ENCODE data around the gene MPZ.
A peak's percentile ranks its signal among the peaks of the same experiment; 100 is the strongest.
"Not testable (repeated sequence)": the region's sequence is repeated elsewhere in the genome, so short reads cannot be mapped to it uniquely, and the experiment has no call there.

Gene MPZ

GRCh38 chr1:161309868-161310267, at the start of gene MPZ:
MPZ (minus strand) TSS chr1:161309968; CDS start chr1:161309905, 63 bp downstream.
- DNase-seq (ENCODE audit: low read depth): no peak

DNA sequence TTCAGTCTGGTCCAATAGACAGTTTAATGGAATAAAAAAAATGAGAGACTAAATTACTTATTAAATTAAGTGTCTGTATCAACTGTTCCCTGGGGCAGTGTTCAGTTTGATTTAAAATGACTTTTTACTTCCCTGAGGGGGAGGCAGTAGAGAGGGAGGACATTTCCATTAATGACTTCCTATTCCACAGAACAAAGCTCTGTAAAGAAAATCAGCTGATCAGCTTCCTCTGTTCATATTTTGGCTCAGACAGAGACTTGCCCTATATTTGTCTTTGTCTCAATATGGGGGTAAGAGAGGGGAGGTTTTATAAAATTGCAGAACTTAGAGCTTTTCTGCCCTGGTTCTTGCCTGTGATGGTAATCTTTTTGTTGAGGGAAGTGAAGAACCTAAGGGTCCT, 49.5 kb upstream of the MPZ start:
- DNase-seq (ENCODE audit: low read depth): no peak

DNA sequence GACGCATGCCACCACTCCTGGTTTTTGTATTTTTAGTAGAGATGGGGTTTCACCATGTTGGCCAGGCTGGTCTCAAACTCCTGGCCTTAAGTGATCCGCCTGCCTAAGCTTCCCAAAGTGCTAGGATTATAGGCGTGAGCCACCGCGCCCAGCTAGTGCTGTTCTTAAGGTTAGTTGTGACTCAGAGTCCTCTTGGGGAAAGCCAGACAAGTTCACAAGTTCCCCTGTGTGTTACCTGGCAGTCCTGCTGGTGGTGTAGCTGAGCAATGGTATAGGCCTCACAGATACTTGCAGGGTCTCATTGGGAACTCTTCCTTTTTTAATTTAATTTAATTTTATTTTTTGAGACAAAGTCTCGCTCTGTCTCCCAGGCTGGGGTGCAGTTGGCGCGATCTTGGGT, 47.3 kb upstream of the MPZ start:
- no peak for DNase-seq (ENCODE audit: low read depth)

- DNase-seq (ENCODE audit: low read depth): no peak
These were observed 41.7 kb upstream of the MPZ start for GRCh38 chr1:161351482-161351881.

DNA sequence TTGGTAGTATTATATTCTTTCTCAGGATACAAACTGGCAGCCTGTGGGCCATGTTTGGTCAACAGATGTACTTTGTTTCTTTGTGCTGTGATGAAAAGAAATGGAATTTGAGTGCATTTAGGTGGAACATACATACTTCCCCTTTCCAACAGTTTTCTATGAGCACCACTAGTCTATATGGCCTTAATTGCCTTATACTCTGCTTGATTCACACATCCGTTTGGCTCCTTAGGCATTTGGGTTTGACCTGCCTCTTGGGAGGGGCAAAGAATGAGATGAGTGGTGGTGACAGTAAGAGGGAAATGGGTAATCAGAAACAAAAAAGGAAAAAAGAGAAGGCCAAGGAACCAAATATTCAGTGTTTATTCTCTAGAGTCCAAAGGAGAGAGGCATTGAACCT, 40.9 kb upstream of the MPZ start:
- DNase-seq (ENCODE audit: low read depth): no peak

GRCh38 chr1:161342821-161343220, 33.1 kb upstream of the MPZ start:
- no peak for DNase-seq (ENCODE audit: low read depth)

DNA sequence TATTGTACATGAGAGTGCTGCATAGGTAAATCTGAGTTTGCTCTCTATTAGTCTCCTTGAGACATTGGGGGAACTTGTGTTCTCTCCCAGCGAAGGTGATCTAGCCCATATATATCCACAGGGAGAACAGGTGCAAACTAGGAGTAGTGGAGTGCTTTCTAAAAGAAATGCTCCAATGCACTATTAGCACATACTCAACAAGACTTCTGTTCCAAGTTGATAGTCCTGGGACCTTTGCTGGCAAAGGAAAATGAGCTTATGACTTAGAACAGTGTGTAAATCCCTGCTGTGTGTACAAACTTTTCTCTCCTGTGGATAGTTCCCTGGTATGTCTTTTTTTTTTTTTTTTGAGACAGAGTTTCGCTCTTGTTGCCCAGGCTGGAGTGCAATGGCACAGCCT, 32.4 kb upstream of the MPZ start:
- no peak for DNase-seq (ENCODE audit: low read depth)

DNA sequence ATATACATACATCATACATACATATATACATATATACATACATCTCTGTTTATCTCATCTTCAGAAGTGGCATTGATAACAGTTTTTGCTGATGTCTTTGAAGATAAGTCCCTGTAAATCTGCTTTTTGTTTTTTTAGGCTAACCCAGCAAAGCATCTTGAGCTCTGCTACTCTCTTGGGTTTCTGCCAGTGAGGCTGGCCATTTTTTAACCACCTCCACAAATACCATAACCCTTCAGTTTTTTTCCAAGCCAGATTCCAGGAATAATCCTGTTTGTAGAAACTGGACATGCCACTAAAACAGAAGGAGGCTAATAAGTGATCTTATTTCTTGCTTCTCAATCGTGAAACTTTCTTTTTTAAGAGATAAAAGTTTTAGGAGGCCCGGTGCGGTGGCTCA, 26.0 kb upstream of the MPZ start:
- no peak for DNase-seq (ENCODE audit: low read depth)

- DNase-seq (ENCODE audit: low read depth): no peak
These were observed 23.4 kb upstream of the MPZ start for GRCh38 chr1:161333166-161333565.

DNA sequence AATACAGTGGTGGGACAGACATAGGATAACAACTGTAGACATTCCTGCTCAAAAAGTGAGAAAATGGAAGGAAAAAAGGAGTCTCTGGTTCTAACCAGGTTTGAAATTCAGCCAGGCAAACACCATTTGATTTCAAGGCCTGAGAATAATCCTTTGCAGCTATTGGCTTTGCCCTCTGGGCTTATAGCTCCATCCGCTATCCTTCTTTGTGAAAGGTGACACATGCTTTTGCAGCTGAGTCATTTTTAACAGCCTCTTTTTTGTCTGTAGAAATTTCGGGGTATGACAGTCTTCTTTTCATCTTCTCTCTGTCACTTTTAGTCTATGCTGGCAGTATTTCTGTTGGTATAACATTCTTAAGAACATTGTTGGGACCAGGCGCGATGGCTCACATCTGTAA, 20.6 kb upstream of the MPZ start:
- peak; percentile 77 for DNase-seq (ENCODE audit: low read depth)

DNA sequence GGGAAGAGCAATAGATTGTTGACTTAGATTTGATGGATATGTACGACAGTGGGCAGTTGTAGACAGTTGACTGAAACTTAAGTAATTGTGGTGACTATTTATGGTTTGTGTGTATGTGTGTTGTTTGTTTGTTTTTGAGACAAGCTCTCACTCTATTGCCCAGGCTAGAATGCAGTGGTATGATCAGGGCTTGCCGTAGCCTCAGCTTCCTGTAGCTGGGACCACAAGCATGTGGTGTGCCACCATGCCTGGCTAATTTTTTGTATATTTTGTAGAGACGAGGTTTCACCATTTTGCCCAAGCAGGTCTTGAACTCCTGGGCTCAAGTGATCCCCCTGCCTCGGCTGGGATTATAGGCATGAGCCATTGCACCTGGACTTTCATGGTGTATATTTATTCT, 14.3 kb upstream of the MPZ start:
- DNase-seq (ENCODE audit: low read depth): no peak

GRCh38 chr1:161315841-161316674, 6.3 kb upstream of the MPZ start:
- DNase-seq (ENCODE audit: low read depth): not testable (repeated sequence)

DNA sequence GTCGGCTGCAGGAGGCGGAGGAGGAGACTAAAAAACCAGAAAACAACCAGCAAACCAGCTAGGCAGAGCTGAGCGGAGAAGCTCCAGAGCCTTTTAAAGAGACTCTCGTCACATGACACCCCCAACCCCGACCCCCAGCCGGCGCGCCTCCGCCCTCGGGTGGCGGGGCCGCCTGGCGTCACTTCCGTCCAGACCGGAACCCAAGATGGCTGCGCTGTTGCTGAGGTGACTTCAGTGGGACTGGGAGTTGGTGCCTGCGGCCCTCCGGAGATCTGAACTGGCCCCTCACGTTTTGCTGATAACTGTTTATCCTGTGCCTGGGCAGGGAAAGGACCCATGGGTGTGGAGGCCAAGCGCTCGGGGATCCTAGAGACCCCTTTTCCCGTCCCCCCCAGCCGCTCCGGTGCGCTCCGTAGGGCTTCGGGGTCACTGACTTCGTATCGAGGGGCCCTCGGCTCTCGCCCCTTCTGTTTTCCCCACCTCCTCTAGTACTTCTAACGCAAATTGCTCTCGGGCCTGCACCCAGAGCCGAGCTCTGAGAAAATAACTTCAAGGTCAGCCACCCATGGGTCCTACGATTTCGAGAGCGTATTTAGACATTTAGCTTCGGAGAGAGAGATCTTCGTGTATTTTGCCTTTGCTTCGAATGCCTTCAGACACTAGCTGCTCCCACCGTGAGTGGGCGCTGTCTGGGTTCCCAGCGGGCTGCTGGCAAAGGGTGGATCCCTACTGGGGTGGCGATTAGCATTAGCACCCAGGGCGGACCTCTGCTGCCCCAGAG, 4.6 kb upstream of the MPZ start, which contains the start of gene SDHC:
Gene SDHC, plus strand, starts transcription at position 181 of the 781 bp plus-strand sequence. Its CDS starts 25 bp downstream, at position 206.
- DNase-seq (ENCODE audit: low read depth): peak; percentile 86

DNA sequence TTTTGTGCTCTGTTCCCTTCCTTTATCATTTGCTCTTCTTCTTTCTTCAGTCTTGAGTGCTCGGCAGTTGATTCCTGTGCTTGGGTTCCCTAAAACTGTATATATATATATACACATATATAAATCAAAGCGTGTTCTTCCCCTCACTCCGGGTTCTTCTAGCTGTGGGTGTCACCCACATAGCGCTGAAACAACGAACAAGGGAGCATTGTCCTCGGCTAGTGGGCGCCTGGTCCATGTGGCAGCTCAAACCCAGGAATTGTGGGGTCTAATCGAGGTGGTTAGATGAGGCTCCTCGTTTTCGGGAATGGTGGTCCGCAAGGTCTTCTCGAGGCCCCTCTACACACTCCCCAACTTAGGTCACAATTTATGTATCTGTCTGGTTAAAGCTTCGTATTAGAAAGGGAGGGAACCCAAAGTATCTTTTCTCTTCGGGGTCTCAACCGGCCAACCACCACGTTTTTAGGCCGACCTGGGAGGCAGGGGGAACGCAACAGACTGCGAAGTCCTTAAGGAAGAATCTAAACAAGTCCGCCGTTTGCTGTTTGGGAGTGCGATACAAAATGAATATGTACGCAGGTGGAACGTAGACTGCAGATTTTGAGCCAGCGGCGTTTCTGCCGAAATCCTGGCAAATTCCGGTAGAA, 3.9 kb upstream of the MPZ start:
- DNase-seq (ENCODE audit: low read depth): no peak

DNA sequence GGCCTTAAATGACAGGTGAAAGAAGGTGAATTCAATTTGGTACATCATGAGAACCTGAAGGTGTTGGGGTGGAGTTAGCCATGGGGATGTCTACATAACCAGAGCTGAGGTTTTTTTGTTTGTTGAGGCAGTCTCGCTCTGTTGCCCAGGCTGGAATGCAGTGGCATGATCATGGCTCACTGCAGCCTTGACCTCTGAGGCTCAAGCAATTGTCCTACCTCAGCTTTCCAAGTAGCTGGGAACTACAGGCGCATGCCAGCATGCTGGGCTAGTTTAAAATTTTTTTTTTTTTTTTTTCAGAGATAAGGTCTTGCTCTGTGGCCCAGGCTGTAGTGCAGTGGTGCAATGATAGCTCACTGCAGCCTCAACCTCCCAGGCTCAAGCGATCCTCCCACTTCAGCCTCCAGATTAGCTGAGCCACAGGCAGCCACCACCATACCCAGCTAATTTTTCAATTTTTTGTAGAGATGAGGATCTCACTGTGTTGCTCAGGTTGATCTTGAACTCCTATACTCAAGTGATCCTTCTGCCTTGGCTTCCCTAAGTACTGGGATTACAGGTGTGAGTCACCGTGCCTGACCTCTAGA, 1.9 kb upstream of the MPZ start:
- DNase-seq (ENCODE audit: low read depth): no peak

GRCh38 chr1:161307892-161308638, 1.7 kb downstream of the MPZ start:
- no peak for DNase-seq (ENCODE audit: low read depth)

DNA sequence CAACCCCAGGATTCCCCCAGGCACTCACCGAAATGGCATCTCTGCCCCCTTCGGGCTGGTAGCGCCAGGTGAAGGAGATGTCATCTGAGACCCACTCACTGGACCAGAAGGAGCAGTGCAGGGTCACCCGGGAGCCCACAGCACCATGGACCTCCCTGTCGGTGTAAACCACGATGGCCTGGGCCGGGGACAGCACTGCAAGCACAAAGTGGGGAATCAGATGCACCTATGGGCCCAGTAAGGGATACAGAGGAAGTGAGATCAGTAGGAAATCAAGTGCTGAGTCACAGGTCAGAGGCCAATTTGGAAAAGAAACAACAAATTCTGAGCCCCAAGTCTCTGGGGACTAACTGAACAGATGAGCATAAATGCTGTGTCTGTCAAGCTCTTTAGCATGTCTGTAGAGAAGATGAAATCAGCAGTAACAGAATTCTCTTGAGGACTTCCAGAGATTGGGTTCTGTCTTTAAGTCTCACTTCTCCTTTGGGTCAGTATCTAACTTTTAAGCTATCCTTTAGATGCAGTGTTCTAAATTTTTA, 2.5 kb downstream of the MPZ start:
- peak; percentile 65 for DNase-seq (ENCODE audit: low read depth)

DNA sequence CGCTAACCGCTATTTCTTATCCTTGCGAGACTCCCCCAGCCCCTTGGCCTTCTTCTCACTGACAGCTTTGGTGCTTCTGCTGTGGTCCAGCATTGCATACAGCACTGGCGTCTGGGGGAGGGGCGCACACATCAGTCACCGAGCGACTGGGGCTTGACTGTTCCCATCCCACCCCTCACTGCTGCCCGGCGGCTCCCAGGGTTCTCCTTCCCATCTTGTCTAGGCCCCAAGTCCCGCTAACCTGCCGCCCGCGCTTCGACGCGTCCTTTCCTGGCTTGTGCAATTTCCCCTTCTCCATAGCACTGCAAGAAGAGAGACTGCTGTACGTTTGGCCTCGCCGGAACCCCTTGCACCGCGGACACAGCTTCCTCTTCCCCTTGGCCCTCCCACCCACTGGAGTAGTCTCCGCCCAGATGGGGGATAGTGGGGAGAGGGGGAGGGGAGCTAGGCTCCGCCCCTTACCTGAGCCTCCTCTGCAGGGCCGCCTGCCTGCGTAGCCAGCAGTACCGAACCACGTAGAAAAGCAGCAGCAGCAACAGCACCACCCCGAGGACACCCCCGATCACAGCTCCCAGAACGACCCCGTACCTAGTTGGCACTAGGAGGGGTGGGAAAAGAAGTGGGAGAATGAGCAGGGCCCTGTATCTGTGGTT, 3.8 kb downstream of the MPZ start:
- DNase-seq (ENCODE audit: low read depth): peak; percentile 12

DNA sequence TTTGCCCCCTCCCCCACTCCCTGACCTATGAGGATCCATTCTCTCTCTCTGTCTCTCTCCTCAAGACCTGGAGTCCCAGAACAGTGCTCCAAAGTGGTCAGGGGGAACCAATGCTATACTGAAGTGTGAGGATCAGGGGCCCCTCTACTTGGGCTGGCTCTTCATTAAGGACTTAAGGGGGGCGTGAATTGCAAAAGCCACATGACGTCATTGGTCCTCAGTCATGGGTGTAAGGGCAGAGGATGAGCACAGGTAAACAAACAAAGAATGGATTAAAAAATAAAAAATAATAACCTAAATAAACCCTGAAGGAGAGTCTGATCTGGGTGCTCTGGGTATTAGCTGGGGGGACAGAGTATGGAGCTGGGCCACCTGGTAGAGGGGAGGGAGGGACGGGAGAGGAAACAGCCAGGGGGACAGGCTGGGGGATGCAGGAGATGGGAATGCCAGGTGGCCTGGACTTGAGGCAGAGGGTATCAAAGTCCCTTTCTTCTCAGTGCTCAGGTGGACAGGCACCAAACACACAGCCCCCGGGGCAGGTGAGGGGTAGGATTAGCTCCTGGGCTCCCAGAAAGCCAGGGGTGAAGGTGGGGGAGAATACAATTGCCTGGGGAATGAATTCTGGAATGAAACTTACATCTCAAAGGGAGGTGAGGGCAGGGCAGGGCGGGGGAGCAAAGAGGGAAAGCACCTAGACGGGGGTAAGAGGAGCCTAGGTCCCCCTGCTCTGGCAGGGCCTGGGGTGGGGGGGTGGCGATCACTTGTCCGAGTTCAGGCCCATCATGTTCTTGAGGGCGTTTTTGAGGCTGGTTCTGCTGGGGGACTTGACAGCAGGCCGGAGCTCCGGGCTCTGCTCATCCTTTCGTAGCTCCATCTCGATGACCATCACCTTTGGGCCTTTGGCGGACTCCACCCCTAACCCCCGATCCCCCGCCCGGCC, 4.6 kb downstream of the MPZ start:
- DNase-seq (ENCODE audit: low read depth): no peak

DNA sequence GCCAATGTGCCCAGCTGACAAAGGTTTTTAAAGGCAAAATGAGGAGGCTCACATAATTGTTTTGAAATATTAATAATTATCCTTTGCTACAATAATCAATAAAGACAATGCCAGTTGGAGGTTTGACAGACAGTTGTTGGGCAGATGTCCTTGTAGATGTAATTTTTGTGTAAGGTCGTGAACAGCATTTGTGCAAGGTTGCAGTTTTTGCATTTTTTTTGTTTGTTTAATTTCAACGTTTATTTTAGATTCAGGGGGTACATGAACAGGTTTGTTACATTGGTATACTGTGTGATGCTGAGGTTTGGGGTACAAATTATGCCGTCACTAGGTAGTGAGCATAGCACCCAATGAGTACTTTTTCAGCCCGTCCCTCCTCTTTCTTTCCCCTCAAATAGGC, 9.3 kb downstream of the MPZ start:
- DNase-seq (ENCODE audit: low read depth): no peak
